T-cell (primary cell): ENCODE data around the gene COL25A1. TPM values are rescaled to one million over a fixed set of nuclear protein-coding genes. Genes with fewer than 3 reads are reported as not detected.

Experiments
- ATAC-seq, 4 experiments: fragments of 200-7000 bp in 3 of 4; fragments of 150-1000 bp in 1 of 4; cut with Tn5 transposase; replicated peaks in 1 of 4; 1 replicate in 3 of 4; 2 replicates in 1 of 4; pipeline ENCODE4 v1.10.0; 2021; ENCODE audit warnings: moderate library complexity in 3 of 4, mild to moderate bottlenecking in 2 of 4, moderate number of reproducible peaks in 1 of 4
- CTCF ChIA-PET, 2 donors: fragments of 300-600 bp; sonication (Branson Sonifier 250); formaldehyde crosslinking; loops; one replicate each; lab custom pipeline; 2022; ENCODE audit warnings: antibody characterized with exemption in 2 of 2; lab: Charles Lee
- POLR2A ChIA-PET, 2 donors: fragments of 300-600 bp; sonication (Branson Sonifier 250); formaldehyde crosslinking; loops; one replicate each; lab custom pipeline; 2022; ENCODE audit warnings: antibody characterized with exemption in 2 of 2; lab: Charles Lee
- DNase-seq, 35 experiments: peaks; one replicate each; pipeline versions ENCODE4 v3.0.0 to v3.0.0-alpha.2; 2013 to 2023
- H3K27ac ChIP-seq: one replicate; pipeline ENCODE4 v1.5.1; 2013; ENCODE audit warnings: low read length
- H3K27me3 ChIP-seq, 2 experiments: replicated peaks in 1 of 2; 1 replicate in 1 of 2; 2 replicates in 1 of 2; pipeline versions ENCODE4 v1.6.1 to v1.7.0; 2013; ENCODE audit warnings: low read length in 1 of 2, mixed read lengths in 1 of 2; ENCODE audit not compliant: control insufficient read depth in 2 of 2, insufficient read depth in 2 of 2; ENCODE audit errors: extremely low read depth in 1 of 2
- H3K36me3 ChIP-seq, 2 donors: 1 replicate in 1 of 2; 2 replicates in 1 of 2; pipeline versions ENCODE4 v1.6.1 to v1.7.0; 2013; ENCODE audit warnings: low read length in 1 of 2; ENCODE audit not compliant: control insufficient read depth in 2 of 2, insufficient read depth in 1 of 2; ENCODE audit errors: extremely low read depth in 1 of 2
- H3K4me1 ChIP-seq, 2 experiments: 1 replicate in 1 of 2; 2 replicates in 1 of 2; pipeline versions ENCODE4 v1.6.1 to v1.7.0; 2013; ENCODE audit warnings: low read length in 2 of 2, mixed read lengths in 1 of 2; ENCODE audit not compliant: insufficient read depth in 2 of 2, control insufficient read depth in 1 of 2; ENCODE audit errors: extremely low read depth in 1 of 2
- H3K4me3 ChIP-seq, 2 donors: 1 replicate in 1 of 2; 2 replicates in 1 of 2; pipeline versions ENCODE4 v1.5.1 to v1.7.0; 2013; ENCODE audit warnings: mild to moderate bottlenecking in 2 of 2, low read length in 1 of 2, moderate library complexity in 1 of 2; ENCODE audit not compliant: control insufficient read depth in 1 of 2; ENCODE audit errors: extremely low read depth in 1 of 2
- H3K9me3 ChIP-seq: 2 replicates; pipeline ENCODE4 v1.7.0; 2013
- H3K27ac Mint-ChIP-seq, 2 donors: one replicate each; pipeline ENCODE4 v1.8.0; 2020 to 2021; ENCODE audit warnings: mild to moderate bottlenecking in 2 of 2, mixed read lengths in 2 of 2
- H3K27me3 Mint-ChIP-seq, 2 donors: one replicate each; pipeline ENCODE4 v1.8.0; 2021 to 2022; ENCODE audit warnings: mixed read lengths in 2 of 2
- H3K36me3 Mint-ChIP-seq: one replicate; pipeline ENCODE4 v1.8.0; 2021; ENCODE audit warnings: mixed read lengths
- H3K4me1 Mint-ChIP-seq, 3 donors: one replicate each; pipeline ENCODE4 v1.8.0; 2020 to 2022; ENCODE audit warnings: mixed read lengths in 3 of 3, mild to moderate bottlenecking in 1 of 3
- H3K4me3 Mint-ChIP-seq, 3 donors: one replicate each; pipeline ENCODE4 v1.8.0; 2020 to 2022; ENCODE audit warnings: mild to moderate bottlenecking in 3 of 3, mixed read lengths in 3 of 3, moderate library complexity in 3 of 3
- H3K9me3 Mint-ChIP-seq, 3 donors: one replicate each; pipeline ENCODE4 v1.8.0; 2020 to 2022; ENCODE audit warnings: mixed read lengths in 3 of 3
- WGBS: methylation state at CpG from one replicate; pipeline ENCODE4 v1.1.5; 2013; ENCODE audit warnings: missing lambda C conversion rate; ENCODE audit not compliant: insufficient coverage; 5-methylcytosine and 5-hydroxymethylcytosine counted together
- total RNA-seq, 35 experiments: library from RNA in 6 of 35; stranded (reverse) in 6 of 35; fragments of 120-200 nt in 1 of 35; gene quantifications; one replicate each; pipeline versions ENCODE4 v1.2.1 to v1.2.4 and lab custom pipeline; 2013 to 2026

The COL25A1 gene
- total RNA-seq, 5 donors from 2014 or later (not counting 1 experiment from before 2014, with no cell fraction given), result 0.53 to 0.56 TPM; not detected in 3

- Histone ChIP-seq H3K27me3 (no peaks in the 10 kb centered on the region), H3K9me3 (no peaks in the 10 kb centered on the region), H3K4me3 (no peak overlapping the region), H3K4me1 (no peaks in the 10 kb centered on the region), H3K36me3 (no peaks in the 10 kb centered on the region), H3K27ac (no peak overlapping the region)
- Mint-ChIP-seq H3K4me1 (no peaks in the 10 kb centered on the region), H3K27me3 (peaks cover 2 to 4% of the 10 kb centered on the region in 2 donors), H3K27ac (no peak overlapping the region), H3K9me3 (peaks cover 7 to 9% (median 9%) of the 10 kb centered on the region in 3 donors), H3K36me3 (no peaks in the 10 kb centered on the region), H3K4me3 (no peak overlapping the region)
- ChIA-PET CTCF (no interaction called here), POLR2A (no interaction called here)
- no CpG with 5 or more reads among the region's 2 CpGs for WGBS
- ATAC-seq (no peak), DNase-seq (no peak)
Observed at GRCh38 chr4:109234596-109234995, 67.9 kb downstream of the COL25A1 start.

- H3K9me3 Mint-ChIP-seq, result peaks cover 7 to 9% (median 9%) of the 10 kb centered on the region in 3 donors
- H3K36me3 Mint-ChIP-seq, result no peaks in the 10 kb centered on the region
- ATAC-seq (no peak), DNase-seq (no peak)
- no peaks in the 10 kb centered on the region for H3K4me1 ChIP-seq
- H3K27ac ChIP-seq, result no peak overlapping the region
- no peak overlapping the region for H3K4me3 ChIP-seq
- CTCF ChIA-PET, result no interaction called here
- no CpG with 5 or more reads among the region's 1 CpG for WGBS
- no peaks in the 10 kb centered on the region for H3K36me3 ChIP-seq
- H3K4me3 Mint-ChIP-seq, result no peak overlapping the region
- H3K27me3 ChIP-seq, result no peaks in the 10 kb centered on the region
- H3K4me1 Mint-ChIP-seq, result no peaks in the 10 kb centered on the region
- H3K9me3 ChIP-seq, result no peaks in the 10 kb centered on the region
- H3K27ac Mint-ChIP-seq, result no peak overlapping the region
- POLR2A ChIA-PET, result no interaction called here
- H3K27me3 Mint-ChIP-seq, result peaks cover 3 to 4% of the 10 kb centered on the region in 2 donors
Observed at GRCh38 chr4:109233570-109233969, 68.9 kb downstream of the COL25A1 start.

- ChIA-PET POLR2A (no interaction called here), CTCF (no interaction called here)
- H3K27me3 ChIP-seq, result no peaks in the 10 kb centered on the region
- H3K36me3 ChIP-seq, result no peaks in the 10 kb centered on the region
- ATAC-seq (no peak), DNase-seq (no peak)
- no peak overlapping the region for H3K4me3 ChIP-seq
- no peaks in the 10 kb centered on the region for H3K36me3 Mint-ChIP-seq
- H3K27ac Mint-ChIP-seq, result no peak overlapping the region
- H3K9me3 ChIP-seq, result no peaks in the 10 kb centered on the region
- peaks cover 3 to 4% of the 10 kb centered on the region in 2 donors for H3K27me3 Mint-ChIP-seq
- WGBS, result 83% methylated on average over 1 of the region's 1 CpG
- peaks cover 7 to 9% (median 9%) of the 10 kb centered on the region in 3 donors for H3K9me3 Mint-ChIP-seq
- H3K4me1 ChIP-seq, result no peaks in the 10 kb centered on the region
- H3K27ac ChIP-seq, result no peak overlapping the region
- H3K4me3 Mint-ChIP-seq, result no peak overlapping the region
- no peaks in the 10 kb centered on the region for H3K4me1 Mint-ChIP-seq
Observed at GRCh38 chr4:109232681-109233080, 69.8 kb downstream of the COL25A1 start.

GRCh38 chr4:109231331-109231730, 71.1 kb downstream of the COL25A1 start:
- Mint-ChIP-seq H3K27ac (no peak overlapping the region), H3K4me3 (no peak overlapping the region), H3K36me3 (no peaks in the 10 kb centered on the region), H3K9me3 (peaks cover 7 to 9% (median 9%) of the 10 kb centered on the region in 3 donors), H3K27me3 (peaks cover 3 to 4% of the 10 kb centered on the region in 2 donors), H3K4me1 (no peaks in the 10 kb centered on the region)
- no peaks in the 10 kb centered on the region for H3K27me3 ChIP-seq
- no peaks in the 10 kb centered on the region for H3K36me3 ChIP-seq
- no peak for DNase-seq
- ChIA-PET POLR2A (no interaction called here), CTCF (no interaction called here)
- H3K9me3 ChIP-seq, result no peaks in the 10 kb centered on the region
- no CpG with 5 or more reads among the region's 1 CpG for WGBS
- H3K4me1 ChIP-seq, result no peaks in the 10 kb centered on the region
- H3K4me3 ChIP-seq, result no peak overlapping the region
- ATAC-seq, result no peak
- H3K27ac ChIP-seq, result no peak overlapping the region

- CTCF ChIA-PET, result no interaction called here
Observed at GRCh38 chr4:109229028-109229427, 73.4 kb downstream of the COL25A1 start.

GRCh38 chr4:109218288-109218687, 84.2 kb downstream of the COL25A1 start:
- WGBS, result no CpG with 5 or more reads among the region's 1 CpG
- H3K4me3 ChIP-seq, result no peak overlapping the region
- DNase-seq (no peak), ATAC-seq (no peak)
- H3K27me3 Mint-ChIP-seq, result peaks cover 0 to 6% of the 10 kb centered on the region in 2 donors
- no peak overlapping the region for H3K27ac ChIP-seq
- no peaks in the 10 kb centered on the region for H3K36me3 Mint-ChIP-seq
- no peak overlapping the region for H3K4me3 Mint-ChIP-seq
- POLR2A ChIA-PET, result no interaction called here
- no peaks in the 10 kb centered on the region for H3K4me1 ChIP-seq
- H3K9me3 Mint-ChIP-seq, result no peaks in the 10 kb centered on the region
- no peaks in the 10 kb centered on the region for H3K36me3 ChIP-seq
- CTCF ChIA-PET, result no interaction called here
- H3K27me3 ChIP-seq, result no peaks in the 10 kb centered on the region
- H3K27ac Mint-ChIP-seq, result no peak overlapping the region
- H3K9me3 ChIP-seq, result no peaks in the 10 kb centered on the region
- no peaks in the 10 kb centered on the region for H3K4me1 Mint-ChIP-seq

More at GRCh38 chr4:109229028-109229427, 73.4 kb downstream of the COL25A1 start:
- no peaks in the 10 kb centered on the region for H3K27me3 ChIP-seq
- WGBS, result no CpG with 5 or more reads among the region's 2 CpGs
- H3K36me3 ChIP-seq, result no peaks in the 10 kb centered on the region
- no peaks in the 10 kb centered on the region for H3K4me1 ChIP-seq
- DNase-seq (no peak), ATAC-seq (no peak)
- Mint-ChIP-seq H3K9me3 (peaks cover 0 to under 1% (median 0%) of the 10 kb centered on the region in 3 donors), H3K27me3 (peaks cover 0 to 3% of the 10 kb centered on the region in 2 donors), H3K4me1 (no peaks in the 10 kb centered on the region), H3K27ac (no peak overlapping the region), H3K4me3 (no peak overlapping the region), H3K36me3 (no peaks in the 10 kb centered on the region)
- POLR2A ChIA-PET, result no interaction called here
- H3K4me3 ChIP-seq, result no peak overlapping the region
- H3K9me3 ChIP-seq, result no peaks in the 10 kb centered on the region
- H3K27ac ChIP-seq, result no peak overlapping the region
